ENCODE measurements around the gene NCAPD2.

Gene NCAPD2, protein sequence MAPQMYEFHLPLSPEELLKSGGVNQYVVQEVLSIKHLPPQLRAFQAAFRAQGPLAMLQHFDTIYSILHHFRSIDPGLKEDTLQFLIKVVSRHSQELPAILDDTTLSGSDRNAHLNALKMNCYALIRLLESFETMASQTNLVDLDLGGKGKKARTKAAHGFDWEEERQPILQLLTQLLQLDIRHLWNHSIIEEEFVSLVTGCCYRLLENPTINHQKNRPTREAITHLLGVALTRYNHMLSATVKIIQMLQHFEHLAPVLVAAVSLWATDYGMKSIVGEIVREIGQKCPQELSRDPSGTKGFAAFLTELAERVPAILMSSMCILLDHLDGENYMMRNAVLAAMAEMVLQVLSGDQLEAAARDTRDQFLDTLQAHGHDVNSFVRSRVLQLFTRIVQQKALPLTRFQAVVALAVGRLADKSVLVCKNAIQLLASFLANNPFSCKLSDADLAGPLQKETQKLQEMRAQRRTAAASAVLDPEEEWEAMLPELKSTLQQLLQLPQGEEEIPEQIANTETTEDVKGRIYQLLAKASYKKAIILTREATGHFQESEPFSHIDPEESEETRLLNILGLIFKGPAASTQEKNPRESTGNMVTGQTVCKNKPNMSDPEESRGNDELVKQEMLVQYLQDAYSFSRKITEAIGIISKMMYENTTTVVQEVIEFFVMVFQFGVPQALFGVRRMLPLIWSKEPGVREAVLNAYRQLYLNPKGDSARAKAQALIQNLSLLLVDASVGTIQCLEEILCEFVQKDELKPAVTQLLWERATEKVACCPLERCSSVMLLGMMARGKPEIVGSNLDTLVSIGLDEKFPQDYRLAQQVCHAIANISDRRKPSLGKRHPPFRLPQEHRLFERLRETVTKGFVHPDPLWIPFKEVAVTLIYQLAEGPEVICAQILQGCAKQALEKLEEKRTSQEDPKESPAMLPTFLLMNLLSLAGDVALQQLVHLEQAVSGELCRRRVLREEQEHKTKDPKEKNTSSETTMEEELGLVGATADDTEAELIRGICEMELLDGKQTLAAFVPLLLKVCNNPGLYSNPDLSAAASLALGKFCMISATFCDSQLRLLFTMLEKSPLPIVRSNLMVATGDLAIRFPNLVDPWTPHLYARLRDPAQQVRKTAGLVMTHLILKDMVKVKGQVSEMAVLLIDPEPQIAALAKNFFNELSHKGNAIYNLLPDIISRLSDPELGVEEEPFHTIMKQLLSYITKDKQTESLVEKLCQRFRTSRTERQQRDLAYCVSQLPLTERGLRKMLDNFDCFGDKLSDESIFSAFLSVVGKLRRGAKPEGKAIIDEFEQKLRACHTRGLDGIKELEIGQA (N-terminal part only)

DNA sequence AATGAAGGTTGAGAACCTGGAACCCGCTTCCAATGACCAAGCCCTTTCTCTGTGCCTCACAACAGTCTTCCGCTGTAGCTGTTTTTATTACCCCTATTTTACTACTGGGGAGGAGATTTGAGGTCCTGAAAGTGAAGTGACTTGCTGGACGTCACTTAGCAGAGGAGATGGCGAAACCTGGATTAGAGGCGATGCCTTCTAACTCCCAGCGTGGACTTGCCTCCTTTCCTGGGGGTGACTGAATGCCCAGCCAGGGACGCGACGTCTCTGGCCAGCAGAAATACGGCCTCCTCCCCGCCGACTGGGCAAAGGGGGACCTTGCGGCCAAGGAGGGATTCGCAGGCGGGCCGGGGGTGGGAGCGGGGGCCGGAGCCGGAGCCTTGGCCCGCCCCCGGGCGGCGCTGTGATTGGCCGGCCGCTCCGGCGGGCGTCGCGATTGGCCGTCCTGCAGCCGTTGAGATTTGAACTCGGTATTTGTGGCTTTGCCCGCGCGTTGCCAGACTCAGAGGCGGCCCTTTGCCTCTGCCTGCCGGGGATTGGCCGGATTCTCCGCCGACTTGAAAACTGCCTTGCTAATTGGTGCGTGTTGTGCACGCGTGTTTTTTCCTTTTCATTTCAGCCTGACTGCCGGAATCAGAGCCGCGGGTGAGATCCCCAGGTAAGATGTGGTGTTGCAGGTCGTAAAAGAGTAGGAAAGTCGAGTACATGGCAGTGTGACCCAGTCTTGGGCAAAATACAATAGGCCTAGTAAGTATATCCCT lies at the start of gene NCAPD2:
TSS of gene NCAPD2 (plus strand) at position 606 of the 761 bp plus-strand sequence. CDS start 997 bp downstream, outside the sequence.
- DNase-seq = peak; percentile 97

DNA sequence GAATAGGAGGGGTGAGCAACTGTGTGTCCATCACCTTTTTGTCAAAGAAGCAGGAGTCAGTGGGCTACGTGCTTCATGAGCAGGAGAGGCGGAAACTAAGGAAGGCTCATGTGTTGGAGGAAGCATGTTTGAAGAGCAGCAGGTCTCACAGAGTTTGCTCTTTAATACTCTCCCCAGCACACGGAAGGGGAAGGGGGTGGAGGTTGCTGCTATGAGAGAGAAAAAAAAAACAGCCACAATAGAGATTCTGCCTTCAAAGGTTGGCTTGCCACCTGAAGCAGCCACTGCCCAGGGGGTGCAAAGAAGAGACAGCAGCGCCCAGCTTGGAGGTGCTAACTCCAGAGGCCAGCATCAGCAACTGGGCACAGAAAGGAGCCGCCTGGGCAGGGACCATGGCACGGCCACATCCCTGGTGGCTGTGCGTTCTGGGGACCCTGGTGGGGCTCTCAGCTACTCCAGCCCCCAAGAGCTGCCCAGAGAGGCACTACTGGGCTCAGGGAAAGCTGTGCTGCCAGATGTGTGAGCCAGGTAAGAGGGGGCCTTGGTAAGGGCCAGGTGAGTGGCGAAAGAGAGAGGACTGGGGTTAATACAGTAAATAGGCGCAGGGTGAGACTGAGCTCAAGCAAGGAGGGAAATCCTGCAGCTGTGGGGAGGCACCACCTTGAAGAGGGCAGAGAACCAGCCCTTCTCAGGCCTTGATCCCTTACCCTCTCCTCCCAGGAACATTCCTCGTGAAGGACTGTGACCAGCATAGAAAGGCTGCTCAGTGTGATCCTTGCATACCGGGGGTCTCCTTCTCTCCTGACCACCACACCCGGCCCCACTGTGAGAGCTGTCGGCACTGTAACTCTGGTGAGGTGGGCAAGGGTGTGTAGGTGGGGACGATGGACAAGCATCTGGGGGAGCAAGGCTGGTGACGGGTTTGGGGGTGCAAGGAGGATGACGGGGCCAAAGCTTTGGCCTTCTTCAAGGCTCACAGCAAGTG lies 48.9 kb upstream of the NCAPD2 start, which contains the start of gene CD27:
TSS of gene CD27 (plus strand) at position 252 of the 985 bp plus-strand sequence. CDS start at position 393, 141 bp downstream.
- no peak for DNase-seq

DNA sequence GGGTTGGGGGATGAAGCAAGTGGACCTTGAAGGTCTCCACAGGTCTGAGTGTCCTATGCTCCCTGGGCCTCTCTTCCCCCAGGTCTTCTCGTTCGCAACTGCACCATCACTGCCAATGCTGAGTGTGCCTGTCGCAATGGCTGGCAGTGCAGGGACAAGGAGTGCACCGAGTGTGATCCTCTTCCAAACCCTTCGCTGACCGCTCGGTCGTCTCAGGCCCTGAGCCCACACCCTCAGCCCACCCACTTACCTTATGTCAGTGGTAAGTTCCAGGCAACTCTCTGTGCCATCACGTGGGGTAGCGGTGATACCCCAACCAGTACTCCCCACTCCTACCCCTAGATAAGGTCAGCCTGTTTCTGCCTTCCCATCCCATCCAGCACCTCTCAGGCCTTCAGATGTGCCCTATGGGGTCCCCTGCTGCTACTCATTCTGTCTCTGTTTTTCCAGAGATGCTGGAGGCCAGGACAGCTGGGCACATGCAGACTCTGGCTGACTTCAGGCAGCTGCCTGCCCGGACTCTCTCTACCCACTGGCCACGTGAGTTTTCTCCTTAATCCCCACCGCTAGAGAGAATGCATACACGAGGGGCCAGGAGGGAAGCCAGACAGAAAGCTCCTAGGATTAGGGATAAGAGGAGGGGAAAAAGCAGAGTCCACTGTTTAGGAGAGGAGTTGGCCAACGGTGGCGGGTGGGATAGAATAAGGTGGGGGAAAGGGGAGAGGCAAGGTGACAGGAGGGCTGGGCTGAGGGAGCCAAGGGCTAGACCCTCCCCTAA lies 43.6 kb upstream of the NCAPD2 start:
- no peak for DNase-seq

DNA sequence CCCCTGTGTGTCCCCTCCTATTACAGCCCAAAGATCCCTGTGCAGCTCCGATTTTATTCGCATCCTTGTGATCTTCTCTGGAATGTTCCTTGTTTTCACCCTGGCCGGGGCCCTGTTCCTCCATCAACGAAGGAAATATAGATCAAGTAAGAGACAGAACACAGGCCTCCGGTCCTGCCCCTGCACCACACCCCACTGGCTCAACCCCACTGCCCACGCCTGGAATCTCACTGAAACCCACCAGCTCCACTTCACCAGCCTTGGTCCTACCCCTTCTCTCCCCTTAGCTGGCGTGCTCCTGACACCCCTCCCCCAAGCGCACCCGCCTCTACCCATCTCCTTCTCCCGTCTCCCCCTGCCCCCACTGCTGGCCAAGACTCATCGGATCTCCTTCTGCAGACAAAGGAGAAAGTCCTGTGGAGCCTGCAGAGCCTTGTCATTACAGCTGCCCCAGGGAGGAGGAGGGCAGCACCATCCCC lies 43.0 kb upstream of the NCAPD2 start:
- no peak for DNase-seq

DNA sequence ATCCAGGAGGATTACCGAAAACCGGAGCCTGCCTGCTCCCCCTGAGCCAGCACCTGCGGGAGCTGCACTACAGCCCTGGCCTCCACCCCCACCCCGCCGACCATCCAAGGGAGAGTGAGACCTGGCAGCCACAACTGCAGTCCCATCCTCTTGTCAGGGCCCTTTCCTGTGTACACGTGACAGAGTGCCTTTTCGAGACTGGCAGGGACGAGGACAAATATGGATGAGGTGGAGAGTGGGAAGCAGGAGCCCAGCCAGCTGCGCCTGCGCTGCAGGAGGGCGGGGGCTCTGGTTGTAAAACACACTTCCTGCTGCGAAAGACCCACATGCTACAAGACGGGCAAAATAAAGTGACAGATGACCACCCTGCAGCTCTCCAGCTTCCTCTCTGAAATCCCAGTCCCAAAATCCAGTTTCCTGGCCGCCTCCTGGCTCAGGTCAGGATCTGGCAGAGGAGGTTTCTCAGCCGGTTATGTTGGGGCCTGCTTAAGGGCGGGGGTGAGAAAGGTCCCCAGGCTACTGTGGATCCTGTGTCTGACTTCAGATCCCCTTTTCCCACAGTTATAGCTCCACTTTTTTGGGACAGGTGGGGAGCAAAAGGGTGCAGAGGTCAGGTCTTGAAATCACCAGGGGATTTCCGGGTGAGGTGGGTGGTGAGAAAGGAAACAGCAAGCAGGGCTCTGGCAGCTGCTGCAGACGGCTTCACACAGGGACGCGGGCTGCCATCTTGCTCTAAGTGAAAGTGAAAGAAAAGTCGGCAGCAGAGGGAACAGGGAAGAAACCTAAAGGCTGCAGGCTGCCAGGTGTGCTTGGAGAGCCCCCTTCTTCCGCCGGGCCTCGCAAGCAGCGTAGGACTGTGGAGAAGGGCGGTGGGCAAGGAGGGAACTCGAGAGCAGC lies 42.3 kb upstream of the NCAPD2 start, which contains the start of gene TAPBPL:
TSS of gene TAPBPL (plus strand) at position 695 of the 897 bp plus-strand sequence. CDS start 207 bp downstream, outside the sequence.
- DNase-seq = peak; percentile 92

DNA sequence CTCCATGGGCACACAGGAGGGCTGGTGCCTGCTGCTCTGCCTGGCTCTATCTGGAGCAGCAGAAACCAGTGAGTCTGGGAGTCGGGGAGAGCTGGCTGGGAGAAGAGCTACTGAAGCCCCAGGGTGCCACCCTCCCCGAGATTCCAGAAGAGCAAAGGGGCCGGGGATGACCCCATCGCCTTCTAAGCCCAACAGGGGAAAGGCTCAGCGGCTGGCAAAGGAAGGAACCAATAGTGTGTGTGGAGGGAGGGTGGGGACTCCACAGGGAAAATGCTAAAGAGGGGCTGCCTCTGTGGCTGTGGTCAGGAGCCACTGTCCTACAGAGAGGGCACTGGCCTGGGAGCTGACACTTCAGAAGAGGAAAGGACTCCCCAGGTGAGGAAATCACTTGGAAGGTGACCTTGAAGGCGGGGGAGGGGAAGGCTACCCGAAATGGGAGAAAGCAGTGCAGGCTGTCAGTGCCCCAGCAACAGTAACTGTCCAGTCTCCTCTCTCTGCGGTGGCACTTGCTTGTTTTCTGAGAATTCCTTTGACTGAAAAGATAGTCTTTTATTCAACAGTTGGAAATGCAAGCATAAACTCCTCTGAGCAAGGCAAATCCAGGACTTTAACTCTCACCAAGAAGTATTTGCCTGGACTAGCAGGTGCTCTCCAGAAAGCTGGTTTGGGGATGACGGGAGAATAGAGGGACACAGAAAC lies 41.5 kb upstream of the NCAPD2 start:
- DNase-seq = no peak

DNA sequence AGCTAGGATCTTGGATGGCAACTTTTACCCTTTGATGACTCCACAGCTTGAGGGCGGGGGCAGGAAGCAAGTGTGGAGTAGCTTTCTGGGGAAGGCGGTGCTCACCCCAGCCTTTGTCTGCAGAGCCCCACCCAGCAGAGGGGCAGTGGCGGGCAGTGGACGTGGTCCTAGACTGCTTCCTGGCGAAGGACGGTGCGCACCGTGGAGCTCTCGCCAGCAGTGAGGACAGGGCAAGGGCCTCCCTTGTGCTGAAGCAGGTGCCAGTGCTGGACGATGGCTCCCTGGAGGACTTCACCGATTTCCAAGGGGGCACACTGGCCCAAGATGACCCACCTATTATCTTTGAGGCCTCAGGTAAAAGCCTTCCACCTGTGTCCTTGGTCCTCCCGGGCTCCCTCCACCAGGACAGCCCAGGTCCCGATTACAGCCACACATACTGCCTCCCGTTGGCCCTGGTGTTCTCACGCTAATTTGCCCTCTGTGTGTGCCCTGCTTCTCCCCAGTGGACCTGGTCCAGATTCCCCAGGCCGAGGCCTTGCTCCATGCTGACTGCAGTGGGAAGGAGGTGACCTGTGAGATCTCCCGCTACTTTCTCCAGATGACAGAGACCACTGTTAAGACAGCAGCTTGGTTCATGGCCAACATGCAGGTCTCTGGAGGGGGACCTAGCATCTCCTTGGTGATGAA lies 40.8 kb upstream of the NCAPD2 start:
- DNase-seq = no peak

DNA sequence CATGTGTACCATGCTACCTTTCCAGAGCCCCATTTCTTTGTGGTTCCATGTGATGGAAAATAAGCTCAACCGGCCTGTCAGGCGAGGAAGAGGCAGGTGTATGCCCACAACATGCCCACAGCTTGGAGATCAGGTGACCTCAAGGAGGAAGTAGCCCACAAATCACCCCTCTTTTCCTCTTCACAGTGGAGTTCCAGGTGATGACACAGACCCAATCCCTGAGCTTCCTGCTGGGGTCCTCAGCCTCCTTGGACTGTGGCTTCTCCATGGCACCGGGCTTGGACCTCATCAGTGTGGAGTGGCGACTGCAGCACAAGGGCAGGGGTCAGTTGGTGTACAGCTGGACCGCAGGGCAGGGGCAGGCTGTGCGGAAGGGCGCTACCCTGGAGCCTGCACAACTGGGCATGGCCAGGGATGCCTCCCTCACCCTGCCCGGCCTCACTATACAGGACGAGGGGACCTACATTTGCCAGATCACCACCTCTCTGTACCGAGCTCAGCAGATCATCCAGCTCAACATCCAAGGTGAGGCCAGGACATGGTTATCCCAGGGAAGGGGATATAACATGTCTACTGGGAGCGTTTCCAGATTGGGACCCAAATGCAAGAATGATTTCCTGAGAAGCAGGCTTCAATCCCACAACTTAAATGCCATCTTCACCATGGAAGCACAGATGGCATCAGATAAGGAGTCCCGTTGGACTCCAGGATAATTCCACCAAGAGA lies 36.5 kb upstream of the NCAPD2 start:
- DNase-seq = no peak

DNA sequence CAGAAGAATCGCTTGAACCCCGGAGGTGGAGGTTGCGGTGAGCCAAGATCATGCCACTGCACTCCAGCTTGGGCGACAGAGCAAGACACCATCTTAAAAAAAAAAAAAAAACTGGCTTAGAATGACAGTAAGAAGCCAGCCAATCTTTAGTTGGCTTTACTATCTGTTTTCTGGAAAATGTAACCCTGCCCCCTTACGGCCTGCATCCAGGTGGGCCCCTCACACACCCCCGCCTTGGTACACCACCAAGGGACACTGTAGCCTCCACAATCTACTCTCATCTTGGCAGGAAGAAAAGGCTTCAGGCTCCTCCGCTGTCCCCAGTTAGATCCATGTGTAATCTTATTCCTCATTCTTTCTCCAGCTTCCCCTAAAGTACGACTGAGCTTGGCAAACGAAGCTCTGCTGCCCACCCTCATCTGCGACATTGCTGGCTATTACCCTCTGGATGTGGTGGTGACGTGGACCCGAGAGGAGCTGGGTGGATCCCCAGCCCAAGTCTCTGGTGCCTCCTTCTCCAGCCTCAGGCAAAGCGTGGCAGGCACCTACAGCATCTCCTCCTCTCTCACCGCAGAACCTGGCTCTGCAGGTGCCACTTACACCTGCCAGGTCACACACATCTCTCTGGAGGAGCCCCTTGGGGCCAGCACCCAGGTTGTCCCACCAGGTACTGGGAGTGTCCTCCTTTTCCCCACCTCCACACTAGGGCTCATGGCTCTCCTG lies 35.5 kb upstream of the NCAPD2 start:
- no peak for DNase-seq

DNA sequence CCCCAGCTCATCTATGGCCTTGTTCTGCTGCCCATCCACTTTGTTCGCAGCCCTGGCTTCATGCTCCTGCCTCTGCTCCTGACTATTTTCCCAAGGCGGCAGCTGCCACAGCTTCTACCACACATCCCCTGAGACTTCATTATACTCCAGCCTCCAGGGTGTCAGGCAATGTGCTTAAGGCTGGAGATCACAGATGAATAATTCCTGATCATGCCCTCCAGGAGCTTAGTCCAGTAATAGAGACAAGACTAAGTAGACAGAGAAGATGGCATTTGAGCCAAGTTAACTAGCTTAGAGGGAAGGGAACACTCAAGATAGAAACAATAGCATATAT lies 34.9 kb upstream of the NCAPD2 start:
- DNase-seq = no peak

DNA sequence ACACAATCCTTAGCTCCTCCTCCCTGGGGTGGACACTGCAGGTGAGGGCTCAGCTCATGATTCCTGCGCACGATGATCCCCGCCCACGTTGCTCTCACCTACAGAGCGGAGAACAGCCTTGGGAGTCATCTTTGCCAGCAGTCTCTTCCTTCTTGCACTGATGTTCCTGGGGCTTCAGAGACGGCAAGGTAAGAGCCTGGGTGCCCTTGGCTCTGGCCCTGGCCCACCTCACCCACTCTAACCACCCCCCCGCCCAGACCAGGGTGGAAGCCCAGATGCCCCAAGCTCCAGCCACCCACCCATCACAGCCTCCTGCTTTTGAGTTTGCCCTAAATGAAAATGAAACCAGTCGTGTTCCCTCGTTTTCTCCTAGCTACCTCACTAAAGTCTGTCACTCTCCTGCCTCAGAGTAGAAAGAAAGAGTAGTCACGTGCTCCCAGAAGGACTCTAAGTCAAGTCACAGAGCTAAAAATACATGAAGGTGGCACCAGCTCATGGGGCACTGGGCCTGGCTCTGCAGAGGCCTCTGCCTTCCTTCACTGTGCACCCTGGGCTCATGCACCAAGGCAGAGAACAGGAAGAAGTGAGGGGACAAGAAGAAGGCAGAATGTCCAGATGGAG lies 33.0 kb upstream of the NCAPD2 start:
- DNase-seq = no peak

DNA sequence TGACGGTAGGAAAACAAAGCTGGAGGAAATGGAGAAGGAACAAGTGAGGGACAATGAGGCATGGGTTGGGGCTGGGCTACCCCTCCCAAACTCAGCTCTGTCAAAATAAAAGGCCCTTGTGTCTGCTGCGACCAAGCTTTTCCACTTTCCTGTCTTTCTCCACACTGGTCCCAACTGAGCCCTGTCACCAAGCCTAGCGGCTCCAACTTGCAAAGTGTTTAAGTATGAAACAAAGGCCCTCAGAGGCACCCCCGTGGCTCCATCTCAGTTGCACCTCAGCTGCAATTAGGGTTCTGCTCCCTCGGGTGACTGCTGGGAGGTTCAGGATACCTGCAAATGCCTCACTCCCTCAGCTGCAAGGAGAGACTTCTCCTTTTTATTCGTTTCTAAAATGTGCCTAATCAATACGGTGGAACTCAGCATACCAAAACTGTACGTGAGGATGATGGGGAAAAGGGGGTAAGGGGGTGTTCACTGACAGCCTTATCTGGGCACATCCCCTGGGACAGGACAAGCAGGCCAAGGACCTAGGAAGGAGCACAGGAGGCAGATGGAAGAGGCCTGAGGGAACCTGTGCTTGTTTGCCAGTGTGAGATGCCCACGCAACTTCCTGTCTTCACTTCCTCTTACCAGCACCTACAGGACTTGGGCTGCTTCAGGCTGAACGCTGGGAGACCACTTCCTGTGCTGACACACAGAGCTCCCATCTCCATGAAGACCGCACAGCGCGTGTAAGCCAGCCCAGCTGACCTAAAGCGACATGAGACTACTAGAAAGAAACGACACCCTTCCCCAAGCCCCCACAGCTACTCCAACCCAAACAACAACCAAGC lies 32.3 kb upstream of the NCAPD2 start:
- DNase-seq = no peak

DNA sequence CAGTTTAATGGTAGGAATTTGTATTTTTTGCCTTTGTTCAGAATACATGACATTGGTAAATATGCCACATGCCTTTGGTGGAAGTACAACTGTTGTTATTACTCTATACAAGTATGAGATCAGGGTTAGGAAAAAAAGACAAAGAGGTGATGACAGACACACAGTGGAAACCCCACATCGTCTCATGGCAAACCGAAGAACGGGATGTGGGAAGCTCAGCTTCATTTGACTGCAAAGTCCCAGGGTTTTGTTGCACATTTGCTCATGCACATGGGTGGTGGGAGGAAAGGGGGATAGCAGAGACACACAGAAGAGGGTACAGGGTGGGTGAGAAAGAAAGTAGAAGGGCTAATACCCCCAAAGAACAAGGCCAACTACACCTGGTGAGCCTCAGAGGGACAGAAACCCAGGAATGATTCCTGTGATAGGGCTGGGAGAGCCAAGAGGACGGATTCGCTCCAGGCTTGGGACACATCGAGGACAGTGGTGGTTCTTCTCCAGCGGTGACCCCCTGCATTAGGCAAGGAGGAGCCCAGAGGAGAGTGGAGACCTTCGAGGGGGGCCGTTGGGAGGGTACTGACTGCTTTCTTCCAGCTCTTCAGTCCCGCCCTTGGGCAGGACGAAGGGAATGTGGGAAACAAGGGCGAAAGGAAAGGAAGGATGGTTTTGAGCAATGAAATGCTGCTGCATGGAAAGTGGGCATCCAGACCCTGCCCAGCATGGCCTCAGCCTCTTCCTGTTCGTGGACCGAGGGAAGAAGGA lies 31.5 kb upstream of the NCAPD2 start:
- DNase-seq = no peak

DNA sequence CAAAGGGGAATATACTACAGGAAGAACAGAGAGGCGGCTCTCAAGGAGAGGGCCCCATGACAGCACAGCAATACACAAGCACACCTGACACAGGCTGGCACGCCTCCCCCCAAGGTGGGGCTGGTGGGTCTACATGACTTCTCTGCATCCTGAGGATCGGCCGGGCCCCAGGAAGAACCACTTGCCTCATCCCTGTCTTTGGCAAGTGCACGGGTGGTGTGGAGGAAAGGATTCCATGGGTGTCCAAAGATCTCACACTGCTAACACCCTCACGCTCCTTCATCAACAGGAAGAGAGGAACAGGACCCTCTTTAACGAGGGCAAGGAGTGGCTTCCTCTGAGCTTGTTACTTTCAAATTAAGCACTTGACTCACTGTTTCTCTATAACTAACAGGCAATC lies 30.7 kb upstream of the NCAPD2 start:
- no peak for DNase-seq

Data from NCI-H345 (cell line).